D341Med (cell line): ENCODE data around the gene ATRAID.
A peak's percentile ranks its signal among the peaks of the same experiment; 100 is the strongest.
"Not testable (repeated sequence)": the region's sequence is repeated elsewhere in the genome, so short reads cannot be mapped to it uniquely, and the experiment has no call there.

Source experiments
- DNase-seq: peaks from one replicate; pipeline ENCODE4 v3.0.0; 2012; ENCODE audit warnings: low spot score

The ATRAID gene, protein sequence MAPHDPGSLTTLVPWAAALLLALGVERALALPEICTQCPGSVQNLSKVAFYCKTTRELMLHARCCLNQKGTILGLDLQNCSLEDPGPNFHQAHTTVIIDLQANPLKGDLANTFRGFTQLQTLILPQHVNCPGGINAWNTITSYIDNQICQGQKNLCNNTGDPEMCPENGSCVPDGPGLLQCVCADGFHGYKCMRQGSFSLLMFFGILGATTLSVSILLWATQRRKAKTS

GRCh38 chr2:27211943-27212625, at the start of gene ATRAID, which contains the start of gene SLC5A6:
Gene ATRAID, plus strand, starts transcription at chr2:27212041. Its CDS starts 328 bp downstream, at chr2:27212369.
Gene SLC5A6, minus strand, starts transcription at chr2:27212268. Its CDS starts 4,618 bp downstream, at chr2:27207650.
- peak; percentile 93 for DNase-seq

GRCh38 chr2:27162151-27163121, 49.4 kb upstream of the ATRAID start:
- DNase-seq, result no peak

- no peak for DNase-seq
Measured at GRCh38 chr2:27164960-27165763, 46.7 kb upstream of the ATRAID start.

GRCh38 chr2:27170581-27171337, 41.1 kb upstream of the ATRAID start:
- DNase-seq, result no peak

GRCh38 chr2:27171351-27171848, 40.4 kb upstream of the ATRAID start:
- no peak for DNase-seq

GRCh38 chr2:27174638-27175037, 37.2 kb upstream of the ATRAID start:
- no peak for DNase-seq

- no peak for DNase-seq
Measured at GRCh38 chr2:27175330-27175729, 36.5 kb upstream of the ATRAID start.

GRCh38 chr2:27175781-27176180, 36.1 kb upstream of the ATRAID start:
- not testable (repeated sequence) for DNase-seq

DNA sequence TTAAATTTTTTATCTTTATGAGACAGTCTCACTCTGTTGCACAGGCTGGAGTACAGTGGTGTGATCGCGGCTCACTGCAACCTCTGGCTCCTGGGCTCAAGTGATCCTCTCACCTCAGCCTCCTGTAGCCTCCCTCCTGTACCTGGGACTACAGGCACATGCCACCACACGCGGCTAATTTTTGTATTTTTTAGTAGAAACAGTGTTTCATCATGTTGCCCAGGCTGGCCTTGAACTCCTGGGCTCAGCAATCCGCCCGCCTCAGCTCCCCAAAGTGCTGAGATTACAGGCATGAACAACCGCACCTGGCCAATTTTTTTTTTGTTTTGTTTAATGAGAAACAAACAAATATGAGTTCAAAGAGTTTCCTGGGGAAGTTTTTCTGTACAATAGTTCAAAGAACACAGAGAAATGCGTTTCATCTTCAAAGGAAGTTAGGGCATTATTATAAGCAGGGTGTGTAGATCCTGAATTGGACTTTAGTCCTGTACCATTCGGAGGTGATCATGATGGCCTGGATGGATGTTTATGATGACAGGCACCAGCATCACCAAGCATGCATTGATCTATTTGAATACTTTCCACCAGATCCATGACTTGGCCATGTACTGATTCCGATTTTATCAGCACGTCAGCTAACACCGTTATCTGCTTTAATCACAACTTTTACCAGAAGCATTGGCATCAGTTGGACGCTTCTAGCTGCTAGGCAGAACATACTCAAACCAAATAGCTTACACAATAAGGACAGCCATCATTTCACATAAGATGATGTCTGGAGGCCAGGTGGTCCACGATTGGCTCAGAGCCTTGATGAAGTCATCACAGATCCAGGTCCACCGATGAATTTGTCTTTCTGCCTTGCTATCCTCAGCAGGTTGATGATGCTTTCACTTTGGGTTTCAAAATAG, 34.1 kb upstream of the ATRAID start:
- no peak for DNase-seq

- no peak for DNase-seq
Measured at GRCh38 chr2:27178469-27178868, 33.4 kb upstream of the ATRAID start.

- DNase-seq, result no peak
Measured at GRCh38 chr2:27179344-27180000, 32.4 kb upstream of the ATRAID start.

- DNase-seq, result no peak
Measured at GRCh38 chr2:27182346-27182745, 29.5 kb upstream of the ATRAID start.

DNA sequence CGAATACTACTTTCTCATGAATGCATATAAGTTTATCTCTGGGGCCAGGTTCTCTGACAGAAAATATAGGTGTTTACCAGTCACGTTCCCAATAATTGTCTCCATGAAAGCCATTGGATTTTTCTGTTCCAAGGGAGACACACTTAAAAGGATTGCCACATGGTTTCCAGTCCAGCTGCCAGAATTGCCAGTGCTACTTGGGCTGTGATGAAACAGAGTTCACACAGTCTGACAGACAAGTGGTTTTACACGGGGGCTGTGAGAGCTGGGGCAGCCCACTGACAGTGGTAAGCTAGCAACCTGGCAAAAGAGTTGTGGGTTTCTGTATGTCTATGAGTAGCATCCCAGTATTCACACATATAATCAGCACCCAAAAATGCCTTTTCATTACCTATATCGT, 27.7 kb upstream of the ATRAID start:
- no peak for DNase-seq

DNA sequence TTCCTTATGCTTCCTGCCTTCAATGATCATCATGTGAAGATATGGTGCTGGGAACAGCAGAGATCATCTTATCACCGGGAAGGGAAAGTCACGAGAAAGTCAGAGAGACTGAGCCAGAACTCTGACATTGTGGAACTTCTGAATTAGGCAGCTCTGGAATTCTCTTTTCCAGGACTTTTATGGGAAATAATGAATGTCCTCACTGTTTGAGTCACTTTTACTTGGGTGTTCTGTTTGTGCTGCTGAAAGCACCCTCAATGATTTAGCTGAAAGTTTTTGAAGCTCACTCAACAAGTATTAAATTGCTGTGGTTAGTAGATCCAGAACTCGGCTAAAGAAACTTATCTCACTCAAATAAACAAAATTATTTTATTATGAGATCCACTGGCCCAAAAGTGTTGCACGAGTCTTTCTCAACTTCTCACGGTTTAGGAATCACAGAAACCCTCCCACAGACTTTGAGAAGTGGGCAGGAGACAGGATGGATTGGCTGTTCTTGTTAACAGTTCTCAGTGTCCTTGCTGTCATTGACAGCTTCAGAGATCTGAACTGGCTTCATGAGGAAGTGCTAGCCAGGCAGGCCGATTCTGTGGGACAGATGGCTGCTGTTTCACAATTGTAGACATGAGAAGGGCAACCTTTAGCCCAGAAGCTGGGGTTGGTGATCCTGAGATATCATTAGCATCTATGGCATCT, 26.4 kb upstream of the ATRAID start:
- no peak for DNase-seq

DNA sequence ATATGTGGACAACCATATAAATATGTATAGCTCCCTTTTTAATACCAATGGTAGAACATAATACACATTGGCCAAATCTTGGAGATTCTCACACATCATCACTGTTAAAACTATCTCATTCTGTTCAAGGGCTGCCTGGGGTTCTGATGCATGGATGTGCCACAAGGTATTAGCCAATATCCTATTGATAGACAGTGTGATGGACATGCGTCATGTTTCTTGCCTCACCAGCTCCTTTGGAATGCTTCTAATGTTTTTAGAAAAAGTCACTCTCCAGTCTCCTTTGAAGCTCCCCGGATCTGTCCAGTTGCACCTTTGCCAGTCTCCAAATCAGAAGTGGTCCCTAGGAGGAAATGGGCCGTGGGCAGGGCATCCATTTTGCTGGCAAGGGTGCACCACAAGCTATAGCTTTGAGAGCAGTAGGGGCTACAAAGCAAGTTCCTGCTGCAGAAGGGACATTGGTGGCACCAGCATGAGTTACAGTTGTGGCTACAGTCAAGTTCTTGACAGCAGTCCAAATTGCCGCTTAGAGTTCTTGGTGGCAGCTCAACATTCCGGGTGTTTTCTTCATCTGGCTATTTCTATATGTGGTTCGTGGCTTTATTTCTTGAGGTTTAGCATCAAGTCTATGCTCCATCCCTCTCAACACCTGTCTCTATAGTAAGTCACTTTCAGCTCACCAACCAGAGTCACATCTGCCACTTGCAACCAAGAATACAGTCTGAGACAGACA, 25.1 kb upstream of the ATRAID start:
- DNase-seq, result no peak

DNA sequence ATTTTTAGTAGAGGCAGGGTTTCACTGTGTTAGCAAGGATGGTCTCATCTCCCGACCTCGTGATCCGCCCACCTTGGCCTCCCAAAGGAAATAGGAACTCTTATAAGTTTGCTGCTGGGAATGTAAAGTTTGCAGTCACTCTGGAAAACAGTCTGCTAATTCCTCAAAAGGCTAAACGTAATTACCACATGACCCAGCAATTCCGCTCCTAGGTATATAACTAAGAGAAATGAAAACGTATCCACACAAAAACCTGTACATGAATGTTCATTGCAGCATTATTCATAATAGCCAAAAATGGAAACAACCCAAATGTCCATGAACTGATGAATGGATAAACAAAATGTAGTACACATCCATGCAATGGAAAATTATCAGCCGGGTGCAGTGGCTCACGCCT, 21.9 kb upstream of the ATRAID start:
- no peak for DNase-seq

DNA sequence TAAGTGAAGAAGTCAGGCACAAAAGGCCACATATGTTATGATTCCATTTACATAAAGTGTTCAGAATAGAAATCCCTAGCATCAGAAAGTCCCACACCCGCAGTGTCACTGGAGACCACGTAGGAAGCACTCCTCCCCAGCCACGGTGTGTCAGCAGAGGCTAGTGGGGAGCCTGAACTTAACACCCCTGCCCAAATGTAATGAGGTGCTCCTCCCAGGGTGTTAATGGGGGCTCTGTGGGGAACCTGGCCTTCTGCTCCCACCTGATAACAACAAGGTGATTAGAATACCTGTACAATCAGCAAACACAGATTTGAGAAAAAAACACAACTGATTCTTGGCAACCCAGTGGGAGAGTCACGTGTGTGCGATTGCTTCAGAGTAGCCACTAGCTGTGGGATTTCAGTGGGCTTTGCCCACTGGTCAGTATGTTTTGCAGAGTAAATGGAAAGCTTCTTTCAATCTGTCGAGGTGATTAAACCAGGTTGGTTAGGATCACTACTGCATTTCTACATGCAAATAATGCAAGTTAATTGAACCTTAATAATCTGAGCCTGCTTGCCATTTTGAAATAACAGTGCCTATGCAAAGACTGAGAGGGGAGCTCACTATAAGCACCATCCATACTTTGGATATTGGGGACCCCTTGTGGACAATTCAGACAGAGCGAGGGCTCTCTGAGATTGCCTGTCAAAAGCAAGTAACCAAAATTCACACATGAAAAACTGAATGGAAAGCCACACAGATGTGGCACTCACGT, 20.6 kb upstream of the ATRAID start:
- DNase-seq, result peak; percentile 65
